HG02798 (cell line): ENCODE data around the gene ZNF473.

Experiments used
- ATAC-seq: cut with Tn5 transposase; IDR thresholded peaks from one replicate; pipeline ENCODE4 v1.9.1; 2021; ENCODE audit warnings: mild to moderate bottlenecking; ENCODE audit not compliant: unreplicated experiment, poor library complexity

ZNF473 gene

DNA sequence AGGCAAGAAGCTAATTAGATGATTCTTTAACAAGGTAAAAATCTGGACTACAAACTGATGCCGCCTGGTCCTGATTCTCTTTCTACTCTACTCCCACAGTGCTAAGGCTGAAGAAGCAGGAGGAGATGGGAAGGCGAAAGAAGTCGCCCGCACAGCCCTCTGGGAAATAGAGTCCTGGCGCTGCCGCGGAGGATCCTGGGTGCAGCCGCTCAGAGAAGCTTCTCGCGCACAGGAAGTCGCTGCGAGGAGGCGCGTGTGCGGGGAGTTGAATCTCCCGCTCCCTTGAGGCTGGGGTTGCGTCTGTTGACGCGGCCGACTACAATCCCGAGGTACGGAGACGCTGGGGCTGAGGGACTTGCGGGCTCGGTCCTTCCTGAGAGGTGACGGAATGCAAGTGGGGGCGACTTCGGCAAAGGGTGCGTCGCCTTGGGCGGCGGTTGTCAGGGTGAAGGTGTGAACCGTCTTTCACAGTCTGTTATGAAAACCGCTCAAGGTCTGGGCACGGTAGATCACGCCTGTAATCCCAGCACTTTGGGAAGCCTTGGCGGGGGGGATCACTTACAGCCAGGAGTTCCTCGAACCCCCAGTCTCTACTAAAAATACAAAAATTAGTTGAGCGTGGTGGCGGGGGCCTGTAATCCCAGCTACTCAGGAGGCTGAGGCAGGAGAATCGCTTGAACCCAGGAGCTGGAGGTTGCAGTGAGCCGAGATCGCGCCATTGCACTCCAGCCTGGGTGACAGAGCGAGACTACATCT lies at the start of gene ZNF473:
TSS of gene ZNF473 (plus strand) at position 212 of the 756 bp plus-strand sequence. CDS start 5,078 bp downstream, outside the sequence.
- ATAC-seq = peak; percentile 74

GRCh38 chr19:49976496-49976895 lies 49.3 kb upstream of the ZNF473 start:
- ATAC-seq = no peak

DNA sequence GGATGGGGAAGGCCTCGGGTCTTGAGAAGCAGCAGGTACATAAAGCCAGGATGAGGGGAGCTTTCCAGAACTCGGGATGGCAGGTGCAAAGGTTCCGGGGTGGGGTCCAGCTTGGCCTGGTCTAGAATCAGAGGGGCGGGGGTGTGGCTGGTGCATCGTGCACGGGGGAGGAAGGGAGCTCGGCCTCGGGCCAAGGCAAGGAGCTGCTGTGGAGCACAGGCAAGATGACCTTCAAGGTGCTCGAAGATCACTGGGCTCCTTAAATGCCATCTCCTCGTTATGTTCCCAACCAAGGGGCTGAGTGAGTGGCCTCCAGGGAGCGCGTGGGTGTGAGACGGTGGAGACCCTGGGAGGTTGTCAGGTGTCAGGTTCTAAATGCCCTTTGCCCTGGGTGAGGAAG lies 48.7 kb upstream of the ZNF473 start:
- ATAC-seq = no peak

- no peak for ATAC-seq
Measured at GRCh38 chr19:49977881-49978280, 47.9 kb upstream of the ZNF473 start.

- no peak for ATAC-seq
Measured at GRCh38 chr19:49978324-49978723, 47.5 kb upstream of the ZNF473 start.

- no peak for ATAC-seq
Measured at GRCh38 chr19:49981603-49982593, 43.9 kb upstream of the ZNF473 start.

GRCh38 chr19:49983645-49984229 lies 42.1 kb upstream of the ZNF473 start:
- no peak for ATAC-seq

DNA sequence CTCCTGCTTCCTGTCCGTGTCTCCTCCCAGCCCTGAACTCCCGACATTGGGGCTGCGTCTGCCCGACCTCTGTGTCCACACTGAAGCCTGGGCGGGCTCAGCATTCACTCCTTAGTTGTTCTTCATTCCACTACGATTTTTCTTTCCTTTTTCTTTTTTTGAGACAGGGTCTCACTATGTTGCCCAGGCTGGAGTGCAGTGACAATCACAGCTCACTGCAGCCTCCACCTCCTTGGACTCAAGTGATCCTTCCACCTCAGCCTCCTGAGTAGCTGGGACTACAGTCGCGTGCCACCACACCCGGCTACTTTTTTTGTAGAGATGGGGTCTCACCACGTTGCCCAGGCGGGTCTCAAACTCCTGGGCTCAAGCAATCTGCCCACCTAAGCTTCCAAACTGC lies 41.3 kb upstream of the ZNF473 start:
- no peak for ATAC-seq

GRCh38 chr19:49985871-49986270 lies 39.9 kb upstream of the ZNF473 start:
- no peak for ATAC-seq

DNA sequence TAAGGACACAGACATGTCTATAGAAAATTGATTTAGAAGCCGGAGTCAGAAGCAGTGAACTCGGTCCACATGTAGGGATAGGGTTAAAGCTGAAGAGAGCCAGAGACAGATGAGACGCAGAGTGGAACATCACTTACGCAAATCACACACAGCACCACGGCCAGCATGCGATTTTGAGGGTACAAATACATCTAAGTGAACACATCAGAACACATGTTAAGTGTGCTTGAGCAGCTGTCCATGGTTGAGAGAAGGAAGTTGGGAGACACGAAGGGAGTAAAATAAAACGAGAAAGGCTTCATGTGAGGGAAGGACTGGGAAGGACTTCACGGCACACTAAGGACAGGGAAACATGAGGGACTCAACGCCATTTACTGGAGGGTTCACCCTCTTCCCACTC lies 39.5 kb upstream of the ZNF473 start:
- ATAC-seq = no peak

- no peak for ATAC-seq
Measured at GRCh38 chr19:49987159-49987698, 38.6 kb upstream of the ZNF473 start.

- no peak for ATAC-seq
Measured at GRCh38 chr19:49988007-49988406, 37.8 kb upstream of the ZNF473 start.

GRCh38 chr19:49988433-49988832 lies 37.4 kb upstream of the ZNF473 start:
- no peak for ATAC-seq

DNA sequence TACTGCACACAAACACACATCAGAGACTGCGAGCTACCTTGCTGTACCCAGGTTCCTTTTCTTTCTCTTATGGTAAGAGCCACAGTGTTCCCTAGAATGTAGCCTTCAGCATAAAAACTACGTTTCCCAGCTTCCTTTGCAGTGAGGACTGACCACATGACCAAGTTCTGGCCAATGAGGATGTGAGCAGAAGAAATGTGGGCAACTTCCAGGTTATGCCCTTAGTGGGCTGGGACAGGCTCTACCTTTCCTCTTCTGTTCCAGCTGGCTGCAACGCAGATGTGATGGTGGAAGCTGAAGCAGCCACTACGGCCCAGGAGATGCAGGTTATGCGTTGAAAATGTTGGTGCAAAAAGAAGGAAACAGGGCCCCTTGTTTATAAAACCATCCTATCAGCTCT lies 28.1 kb upstream of the ZNF473 start:
- ATAC-seq = no peak

DNA sequence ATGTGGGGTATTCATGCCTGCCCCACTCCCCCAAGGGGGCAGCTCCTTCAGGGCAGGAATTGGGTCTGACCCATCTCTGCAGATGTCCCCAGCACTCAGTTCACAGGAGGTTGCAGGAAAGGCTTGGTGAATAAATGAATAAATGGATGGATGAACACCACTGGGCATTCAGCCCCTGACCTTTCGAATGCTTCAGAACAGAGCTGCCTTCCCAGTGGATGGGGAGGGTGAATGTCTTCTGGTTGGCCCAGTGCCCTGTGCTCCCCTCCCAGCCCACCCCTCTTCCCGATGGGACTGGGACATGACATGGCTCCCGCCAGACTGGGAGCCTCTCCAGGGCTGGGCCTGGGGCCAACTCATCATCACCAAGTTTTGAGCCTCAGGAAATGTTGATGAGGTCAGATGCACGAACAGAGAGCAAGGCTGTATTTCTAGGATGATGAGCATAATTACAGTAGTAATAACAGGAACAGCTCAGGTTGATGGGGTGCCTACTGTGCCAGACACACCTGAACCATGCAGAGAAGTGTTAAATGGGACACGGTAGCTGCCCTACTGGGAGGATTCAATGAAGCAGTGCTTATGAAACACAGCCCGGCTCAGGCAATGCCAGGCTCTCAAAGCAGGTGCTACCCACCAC lies 26.3 kb upstream of the ZNF473 start:
- ATAC-seq = no peak

DNA sequence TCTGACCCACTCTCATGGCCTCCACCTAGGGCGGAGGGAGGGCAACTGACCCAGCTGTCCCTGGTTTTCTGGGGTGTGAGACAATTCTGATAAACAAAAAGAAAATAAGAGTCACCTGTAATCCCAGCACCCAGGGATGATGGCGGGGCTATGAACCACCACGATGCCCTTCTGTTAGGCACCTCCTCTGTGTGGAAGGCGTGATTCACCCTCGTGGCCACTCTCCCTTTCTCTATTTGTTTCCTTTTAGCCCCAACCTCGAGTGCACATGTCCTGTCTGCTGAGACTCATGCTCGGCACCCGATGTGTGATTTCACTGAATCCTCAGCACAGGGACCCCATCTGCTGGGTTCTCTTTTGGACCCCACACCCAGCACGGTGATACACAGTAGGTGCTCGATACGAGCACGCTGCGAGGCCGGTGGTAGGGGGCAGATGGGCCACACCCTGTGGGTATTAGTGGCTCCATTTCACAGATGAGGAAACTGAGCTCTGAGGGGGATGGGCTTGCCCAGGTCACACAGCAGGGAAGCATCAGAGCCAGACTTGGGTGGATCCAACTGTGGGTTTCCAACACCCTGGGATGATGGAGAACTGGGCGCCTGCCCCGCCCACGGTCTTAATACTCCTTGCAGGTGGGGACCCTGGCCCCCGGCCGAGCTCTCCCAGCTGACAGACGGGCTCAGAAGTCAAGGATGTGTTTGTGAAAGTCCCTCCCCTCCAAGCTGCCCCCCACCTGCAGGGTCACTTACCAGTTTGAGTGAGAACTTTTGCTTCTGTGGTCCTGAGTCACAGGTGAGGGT lies 25.6 kb upstream of the ZNF473 start:
- no peak for ATAC-seq

DNA sequence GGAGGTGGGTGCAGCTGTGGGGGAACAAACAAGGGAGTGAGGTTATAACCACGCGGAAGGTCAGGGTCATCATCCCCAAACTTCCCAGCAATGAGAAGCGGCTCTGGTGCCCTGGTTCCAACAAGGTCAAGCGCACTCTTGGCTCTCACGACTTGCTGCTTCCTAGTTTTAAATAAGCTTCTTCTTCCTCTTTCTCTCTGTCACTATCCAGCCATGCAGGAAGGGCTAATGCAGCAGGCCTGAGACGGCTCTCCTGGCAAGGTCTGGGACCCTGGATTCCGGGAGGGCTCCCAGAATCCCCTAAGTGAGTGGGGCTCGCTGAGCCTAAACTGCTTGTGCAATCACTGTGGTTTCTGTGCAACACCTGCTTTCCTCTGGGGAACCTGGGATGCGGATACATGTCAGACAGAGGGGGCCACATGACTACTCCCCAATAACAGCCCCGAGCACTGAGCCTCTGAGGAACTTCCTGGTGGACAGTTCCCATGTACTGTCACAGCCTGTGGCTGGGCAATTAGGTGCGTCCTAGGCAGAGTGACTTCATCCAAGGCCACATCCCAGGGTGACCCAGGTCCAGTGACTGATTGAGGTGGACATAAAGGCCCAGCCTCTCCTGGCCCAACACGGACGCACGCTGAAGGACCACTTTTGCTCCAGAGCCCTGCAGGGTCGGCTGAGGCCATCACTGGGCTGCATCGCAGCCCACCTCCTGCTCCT lies 24.8 kb upstream of the ZNF473 start:
- ATAC-seq = no peak

DNA sequence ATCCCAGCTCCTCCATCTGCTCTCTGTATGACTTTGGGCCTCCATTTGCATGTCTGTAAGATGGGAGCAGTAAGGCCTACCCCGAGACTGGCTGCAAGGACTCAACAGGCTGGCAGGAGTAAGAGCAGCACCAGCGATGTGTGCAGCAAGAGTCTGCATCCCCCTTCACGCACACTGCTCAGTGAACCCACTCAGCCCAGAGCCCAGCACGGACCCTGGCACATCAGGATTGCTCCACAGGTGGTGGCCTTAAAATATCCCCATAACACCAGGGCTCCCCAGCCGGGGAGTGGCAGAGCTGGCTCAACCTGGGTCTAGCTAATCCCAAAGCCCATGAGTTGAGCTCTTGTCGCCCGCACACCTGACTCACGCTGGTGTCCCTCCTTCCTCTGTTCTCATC lies 24.0 kb upstream of the ZNF473 start:
- ATAC-seq = no peak
